CD14-positive monocyte (primary cell): ENCODE measurements around the gene PRRC2B. TPM values are rescaled to one million over a fixed set of nuclear protein-coding genes. Genes with fewer than 3 reads are reported as not detected.

Experiments
- DNase-seq, 3 donors: peaks; one replicate each; pipeline ENCODE4 v3.0.0-alpha.2; 2011 to 2022
- H2AFZ ChIP-seq: 2 replicates; pipeline ENCODE4 v1.6.0; 2012; ENCODE audit warnings: mild to moderate bottlenecking, low read depth, low read length, inconsistent platforms; ENCODE audit not compliant: insufficient read depth, poor library complexity, severe bottlenecking
- H3K27ac ChIP-seq, 2 donors: 1 replicate in 1 of 2; 2 replicates in 1 of 2; pipeline ENCODE4 v1.5.1; 2012 to 2013; ENCODE audit warnings: low read length in 2 of 2, control low read depth in 1 of 2, inconsistent platforms in 1 of 2, low read depth in 1 of 2, mild to moderate bottlenecking in 1 of 2
- H3K27me3 ChIP-seq, 2 donors: one replicate each; pipeline versions ENCODE4 v1.6.0 to v1.6.1; 2011 to 2013; ENCODE audit warnings: low read length in 2 of 2; ENCODE audit not compliant: control insufficient read depth in 2 of 2, insufficient read depth in 2 of 2
- H3K36me3 ChIP-seq, 2 donors: replicated peaks in 1 of 2; 1 replicate in 1 of 2; 2 replicates in 1 of 2; pipeline versions ENCODE4 v1.5.1 to v1.6.1; 2012 to 2013; ENCODE audit warnings: low read length in 2 of 2, control low read depth in 1 of 2, inconsistent platforms in 1 of 2, mild to moderate bottlenecking in 1 of 2; ENCODE audit not compliant: insufficient read depth in 2 of 2, control insufficient read depth in 1 of 2
- H3K4me1 ChIP-seq, 2 donors: 1 replicate in 1 of 2; 2 replicates in 1 of 2; pipeline versions ENCODE4 v1.5.1 to v1.6.1; 2012 to 2013; ENCODE audit warnings: low read length in 2 of 2, control low read depth in 1 of 2, inconsistent platforms in 1 of 2, mild to moderate bottlenecking in 1 of 2, moderate library complexity in 1 of 2; ENCODE audit not compliant: insufficient read depth in 2 of 2, control insufficient read depth in 1 of 2
- H3K4me2 ChIP-seq: replicated peaks from 2 replicates; pipeline ENCODE3; 2012; ENCODE audit warnings: low read length, moderate library complexity, mild to moderate bottlenecking; ENCODE audit not compliant: poor library complexity, severe bottlenecking; ENCODE audit errors: extremely low read depth
- H3K4me3 ChIP-seq, 3 experiments: fragments of 200-600 bp in 1 of 3; sonication (generic) in 1 of 3; replicated peaks in 1 of 3; 1 replicate in 2 of 3; 2 replicates in 1 of 3; pipeline ENCODE4 v1.5.1; 2011 to 2013; ENCODE audit warnings: low read length in 3 of 3, mild to moderate bottlenecking in 3 of 3, control low read depth in 2 of 3, low read depth in 2 of 3, inconsistent platforms in 1 of 3, moderate library complexity in 1 of 3
- H3K79me2 ChIP-seq: 2 replicates; pipeline ENCODE4 v1.6.0; 2012; ENCODE audit warnings: mild to moderate bottlenecking, control low read depth, inconsistent platforms, low read length, moderate library complexity; ENCODE audit not compliant: insufficient read depth
- H3K9ac ChIP-seq: 2 replicates; pipeline ENCODE4 v1.6.0; 2017; ENCODE audit warnings: low read length, mild to moderate bottlenecking; ENCODE audit not compliant: insufficient read depth, poor library complexity, severe bottlenecking
- H3K9me3 ChIP-seq, 2 donors: replicated peaks in 1 of 2; 1 replicate in 1 of 2; 2 replicates in 1 of 2; pipeline versions ENCODE4 v1.5.1 to v1.6.1; 2012 to 2013; ENCODE audit warnings: low read length in 2 of 2, control low read depth in 1 of 2; ENCODE audit not compliant: control insufficient read depth in 1 of 2, insufficient read depth in 1 of 2
- H4K20me1 ChIP-seq: 2 replicates; pipeline ENCODE4 v1.6.0; 2012; ENCODE audit warnings: mild to moderate bottlenecking, low read length, control low read depth, moderate library complexity; ENCODE audit not compliant: insufficient read depth
- H3K27ac Mint-ChIP-seq, 7 donors: one replicate each; pipeline ENCODE4 v1.8.0; 2020; ENCODE audit warnings: mild to moderate bottlenecking in 7 of 7, mixed read lengths in 7 of 7, moderate library complexity in 6 of 7, inconsistent platforms in 2 of 7
- H3K27me3 Mint-ChIP-seq, 3 donors: one replicate each; pipeline ENCODE4 v1.8.0; 2021 to 2022; ENCODE audit warnings: low read depth in 3 of 3, mild to moderate bottlenecking in 3 of 3, mixed read lengths in 3 of 3, moderate library complexity in 3 of 3, inconsistent platforms in 1 of 3
- H3K36me3 Mint-ChIP-seq, 2 donors: one replicate each; pipeline ENCODE4 v1.8.0; 2020; ENCODE audit warnings: mixed read lengths in 2 of 2, inconsistent platforms in 1 of 2, mild to moderate bottlenecking in 1 of 2
- H3K4me1 Mint-ChIP-seq: one replicate; pipeline ENCODE4 v1.8.0; 2020; ENCODE audit warnings: mild to moderate bottlenecking, mixed read lengths
- H3K4me3 Mint-ChIP-seq, 2 donors: one replicate each; pipeline ENCODE4 v1.8.0; 2020; ENCODE audit warnings: mild to moderate bottlenecking in 2 of 2, mixed read lengths in 2 of 2, moderate library complexity in 1 of 2
- H3K9me3 Mint-ChIP-seq, 7 donors: one replicate each; pipeline ENCODE4 v1.8.0; 2020 to 2022; ENCODE audit warnings: mixed read lengths in 7 of 7, mild to moderate bottlenecking in 6 of 7, moderate library complexity in 6 of 7, inconsistent platforms in 2 of 7
- WGBS: methylation state at CpG from one replicate; pipeline ENCODE4 v1.1.5; 2013; ENCODE audit warnings: missing lambda C conversion rate; ENCODE audit not compliant: insufficient coverage; 5-methylcytosine and 5-hydroxymethylcytosine counted together
- intact Hi-C, 2 donors: fragments of 100-400 bp; cut with micrococcal nuclease; formaldehyde crosslinking; loops; one replicate each; pipeline versions ENCODE4 v1.15.0 to v1.15.1; 2023
- polyA plus RNA-seq, 3 donors: library from polyadenylated mRNA; depleted of rRNA in 1 of 3; unstranded in 2 of 3; stranded (reverse) in 1 of 3; fragments of 300-500 nt in 2 of 3; fragments of >200 nt in 1 of 3; fragmentation: Illumina TruSeq in 2 of 3; gene quantifications; 1 replicate in 2 of 3; 2 replicates in 1 of 3; pipeline ENCODE4 v1.2.3, GENCODE V29; 2012 to 2021
- TF ChIP-seq, protein P1 (sequence below): fragments of 200-600 bp; IDR thresholded peaks from one replicate; pipeline ENCODE4 v1.8.0; 2022; ENCODE audit warnings: antibody characterized with exemption, mild to moderate bottlenecking

Gene PRRC2B
- polyA plus RNA-seq, 3 donors, result 2.8 to 36.2 (median 8.6) TPM

DNA sequence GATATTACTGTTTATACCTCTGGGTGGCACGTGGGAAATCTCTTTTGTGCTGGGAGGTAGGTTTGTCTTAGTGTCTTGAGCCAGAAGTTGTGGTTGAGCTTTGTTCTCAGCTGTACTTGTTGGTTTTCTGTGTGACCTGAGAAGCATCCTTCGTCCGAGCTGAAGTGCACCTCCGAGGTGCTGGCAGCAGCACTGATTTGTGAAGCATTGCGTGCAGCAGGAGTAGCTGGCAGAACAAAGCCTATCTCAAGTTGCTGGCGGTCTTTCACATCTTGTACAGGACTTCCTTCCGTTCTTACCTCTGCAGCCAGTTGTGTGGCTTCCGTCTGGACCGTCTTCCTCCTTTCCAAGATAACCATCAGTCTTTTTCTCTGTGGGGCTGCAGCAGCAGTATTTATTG, 4.3 kb downstream of the PRRC2B start:
- peaks cover 0 to 11% of the 10 kb centered on the region in 2 donors for H3K36me3 ChIP-seq
- H2AFZ ChIP-seq, result no peak overlapping the region
- peak overlapping the region in 1 of 3 experiments; percentile 35 for H3K4me3 ChIP-seq
- H3K9ac ChIP-seq, result no peak overlapping the region
- peaks cover 84% of the 10 kb centered on the region for H4K20me1 ChIP-seq
- H3K4me1 ChIP-seq, result peaks cover 53 to 57% of the 10 kb centered on the region in 2 donors
- Mint-ChIP-seq H3K4me3 (peak overlapping the region; percentile 43 to 69), H3K9me3 (no peaks in the 10 kb centered on the region), H3K36me3 (peaks cover 0 to 9% of the 10 kb centered on the region in 2 donors), H3K27ac (peak overlapping the region in 4 of 7 donors; percentile 6 to 80 (median 32)), H3K4me1 (peaks cover 66% of the 10 kb centered on the region), H3K27me3 (no peaks in the 10 kb centered on the region)
- peak overlapping the region; percentile 51 for H3K4me2 ChIP-seq
- WGBS, result under 1% methylated on average over 9 of the region's 9 CpGs
- TF ChIP-seq, protein P1, sequence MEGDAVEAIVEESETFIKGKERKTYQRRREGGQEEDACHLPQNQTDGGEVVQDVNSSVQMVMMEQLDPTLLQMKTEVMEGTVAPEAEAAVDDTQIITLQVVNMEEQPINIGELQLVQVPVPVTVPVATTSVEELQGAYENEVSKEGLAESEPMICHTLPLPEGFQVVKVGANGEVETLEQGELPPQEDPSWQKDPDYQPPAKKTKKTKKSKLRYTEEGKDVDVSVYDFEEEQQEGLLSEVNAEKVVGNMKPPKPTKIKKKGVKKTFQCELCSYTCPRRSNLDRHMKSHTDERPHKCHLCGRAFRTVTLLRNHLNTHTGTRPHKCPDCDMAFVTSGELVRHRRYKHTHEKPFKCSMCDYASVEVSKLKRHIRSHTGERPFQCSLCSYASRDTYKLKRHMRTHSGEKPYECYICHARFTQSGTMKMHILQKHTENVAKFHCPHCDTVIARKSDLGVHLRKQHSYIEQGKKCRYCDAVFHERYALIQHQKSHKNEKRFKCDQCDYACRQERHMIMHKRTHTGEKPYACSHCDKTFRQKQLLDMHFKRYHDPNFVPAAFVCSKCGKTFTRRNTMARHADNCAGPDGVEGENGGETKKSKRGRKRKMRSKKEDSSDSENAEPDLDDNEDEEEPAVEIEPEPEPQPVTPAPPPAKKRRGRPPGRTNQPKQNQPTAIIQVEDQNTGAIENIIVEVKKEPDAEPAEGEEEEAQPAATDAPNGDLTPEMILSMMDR, result no peak
- peak overlapping the region in 1 of 2 donors; percentile 58 for H3K27ac ChIP-seq
- no peaks in the 10 kb centered on the region for H3K27me3 ChIP-seq
- intact Hi-C loops, result no loop called here
- H3K9me3 ChIP-seq, result no peaks in the 10 kb centered on the region
- peak in 1 of 3 donors; percentile 19 for DNase-seq
- peaks cover 88% of the 10 kb centered on the region for H3K79me2 ChIP-seq

DNA sequence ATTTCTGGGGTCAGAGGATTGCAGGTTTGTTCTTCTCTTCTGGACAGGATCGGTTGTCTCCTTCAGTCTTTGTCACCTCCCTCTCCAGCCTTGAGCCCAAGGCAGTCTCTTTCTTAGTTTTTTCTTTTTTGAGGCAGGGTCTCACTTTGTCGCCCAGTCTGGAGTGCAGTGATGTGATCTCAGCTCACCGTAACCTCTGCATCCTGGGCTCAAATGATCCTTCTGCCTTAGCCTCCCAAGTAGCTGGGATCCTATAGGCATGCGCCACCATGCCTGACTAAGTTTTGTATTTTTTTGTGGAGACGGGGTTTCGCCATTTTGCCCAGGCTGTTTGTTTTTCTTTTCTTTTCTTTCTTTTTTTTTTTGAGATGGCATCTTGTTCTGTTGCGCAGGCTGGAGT, 6.1 kb downstream of the PRRC2B start:
- intact Hi-C loops, result no loop called here
- WGBS, result no CpG with 5 or more reads among the region's 7 CpGs
- H3K9me3 ChIP-seq, result no peaks in the 10 kb centered on the region
- peaks cover 100% of the 10 kb centered on the region for H3K79me2 ChIP-seq
- no peak overlapping the region for H2AFZ ChIP-seq
- Mint-ChIP-seq H3K36me3 (peaks cover 0 to 14% of the 10 kb centered on the region in 2 donors), H3K4me1 (peaks cover 73% of the 10 kb centered on the region), H3K27me3 (no peaks in the 10 kb centered on the region), H3K27ac (peak overlapping the region in 1 of 7 donors; percentile 50), H3K9me3 (no peaks in the 10 kb centered on the region), H3K4me3 (no peak overlapping the region)
- H3K4me2 ChIP-seq, result no peak overlapping the region
- H3K27me3 ChIP-seq, result no peaks in the 10 kb centered on the region
- no peak overlapping the region for H3K27ac ChIP-seq
- no peak for DNase-seq
- peaks cover 0 to 11% of the 10 kb centered on the region in 2 donors for H3K36me3 ChIP-seq
- peaks cover 48 to 58% of the 10 kb centered on the region in 2 donors for H3K4me1 ChIP-seq
- peaks cover 99% of the 10 kb centered on the region for H4K20me1 ChIP-seq
- TF ChIP-seq, protein P1, result no peak
- H3K9ac ChIP-seq, result no peak overlapping the region
- no peak overlapping the region for H3K4me3 ChIP-seq
